WI38 (cell line): Measurements from ENCODE around the gene TMEM72.

Experiments
- H3K4me3 ChIP-seq: 2 replicates; pipeline ENCODE4 v1.5.1; 2011; ENCODE audit warnings: low read depth, mild to moderate bottlenecking, control low read depth, low read length
- CTCF ChIP-seq: IDR thresholded peaks from 2 replicates; pipeline ENCODE4 v1.5.1; 2012; ENCODE audit warnings: low read depth, mild to moderate bottlenecking, control low read depth, low read length

TMEM72 gene

GRCh38 chr10:44890696-44891563 is 20.2 kb upstream of the TMEM72 start:
- no peak overlapping the region for H3K4me3 ChIP-seq
- TF ChIP-seq CTCF, result no peak

DNA sequence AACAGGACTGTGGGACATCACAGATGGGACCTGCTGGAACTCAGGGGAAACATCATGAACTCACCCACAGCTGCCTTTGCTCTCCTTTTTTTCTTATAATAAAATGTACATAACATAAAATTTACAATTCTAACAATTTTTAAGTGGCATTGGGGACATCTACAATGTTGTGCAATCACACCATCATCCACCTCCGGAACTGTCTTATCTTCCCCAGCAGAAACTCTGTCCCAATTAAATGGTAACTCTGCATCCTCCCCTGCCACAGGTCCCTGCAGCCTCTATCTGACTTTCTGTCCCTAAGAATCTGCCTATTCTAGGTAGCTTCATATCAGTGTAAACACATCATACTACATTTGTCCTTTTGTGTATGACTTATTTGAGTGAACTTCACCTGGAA is 19.4 kb upstream of the TMEM72 start:
- no peak overlapping the region for H3K4me3 ChIP-seq
- no peak for TF ChIP-seq CTCF

DNA sequence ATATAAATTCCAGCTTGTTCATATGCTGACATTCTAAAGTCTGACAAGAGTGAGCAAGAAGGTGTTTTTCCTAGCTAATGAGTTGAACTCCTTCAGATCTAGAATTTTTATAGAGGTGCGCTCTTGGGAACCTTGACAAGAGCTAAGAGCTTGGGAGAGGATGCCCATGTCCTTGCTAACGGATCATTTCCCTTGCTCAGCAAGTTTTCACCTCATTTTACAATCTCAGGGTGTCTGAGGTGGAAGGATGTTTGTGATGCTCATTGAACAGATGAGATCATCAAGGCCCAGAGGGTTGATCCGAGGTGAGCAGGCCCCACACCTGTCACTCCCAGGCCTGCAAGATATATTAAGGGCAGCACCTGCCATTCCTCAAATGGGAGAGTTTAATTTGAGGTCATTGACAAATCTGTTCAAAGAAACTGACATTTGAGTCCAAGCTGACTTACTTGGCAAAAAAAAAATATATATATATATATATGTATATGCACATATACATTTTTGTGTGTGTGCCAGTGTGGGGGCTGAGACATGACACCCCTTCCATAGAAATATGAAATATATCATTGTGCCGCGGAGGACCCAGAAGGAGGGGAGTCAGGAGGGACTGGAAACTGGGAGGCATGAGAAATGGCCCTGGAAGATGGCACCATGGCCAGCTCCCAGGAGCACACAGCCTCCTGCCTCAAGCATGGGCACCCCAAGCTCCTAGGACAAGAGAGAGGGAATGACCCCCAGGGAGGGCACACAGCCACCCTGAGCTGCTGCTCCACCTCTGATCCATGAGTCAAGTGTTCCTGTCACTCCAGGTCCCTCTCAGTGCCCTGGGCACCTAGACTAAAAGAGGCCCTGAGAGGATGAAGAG is 17.3 kb upstream of the TMEM72 start:
- no peak for TF ChIP-seq CTCF
- no peak overlapping the region for H3K4me3 ChIP-seq

DNA sequence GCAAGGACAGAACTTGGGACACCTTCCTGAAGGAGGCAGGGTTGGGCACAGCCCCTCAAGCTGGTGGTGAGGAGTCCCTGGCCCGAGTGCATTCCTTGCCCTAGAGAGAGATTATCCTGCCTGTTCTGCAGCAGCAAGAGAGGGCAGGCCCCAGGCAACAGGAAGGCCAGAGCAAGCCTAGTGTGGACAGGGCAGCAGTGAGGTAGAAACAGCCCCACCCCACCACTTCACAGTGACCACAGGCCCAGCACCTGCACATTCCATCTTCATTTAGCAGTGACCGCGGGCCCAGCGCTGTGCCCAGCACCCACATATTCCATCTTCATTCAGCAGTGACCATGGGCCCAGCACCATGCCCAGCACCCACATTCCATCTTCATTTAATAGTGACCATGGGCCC is 16.4 kb upstream of the TMEM72 start:
- no peak for TF ChIP-seq CTCF
- H3K4me3 ChIP-seq, result no peak overlapping the region

GRCh38 chr10:44895280-44895679 is 15.9 kb upstream of the TMEM72 start:
- H3K4me3 ChIP-seq, result no peak overlapping the region
- TF ChIP-seq CTCF, result no peak

DNA sequence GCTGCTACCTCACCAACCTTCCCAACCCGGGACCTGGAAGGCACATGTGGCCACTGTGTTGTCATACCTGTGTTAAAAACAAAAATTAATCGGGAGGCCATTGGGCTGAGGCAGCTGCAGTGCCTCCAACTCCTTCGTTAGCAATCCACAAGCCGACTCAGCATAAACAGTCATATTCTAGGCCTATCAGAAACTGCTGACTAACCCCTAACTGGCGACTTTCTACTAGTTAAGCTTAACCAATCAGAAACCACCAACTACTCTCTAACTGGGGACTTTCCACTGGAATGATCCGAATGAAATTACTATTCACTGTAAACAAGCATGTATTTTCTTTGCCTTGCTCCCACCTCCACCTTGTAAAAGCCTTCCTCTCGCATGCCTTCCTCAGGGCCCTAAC is 14.1 kb upstream of the TMEM72 start:
- TF ChIP-seq CTCF, result no peak

GRCh38 chr10:44898665-44899064 is 12.5 kb upstream of the TMEM72 start:
- no peak for TF ChIP-seq CTCF
- no peak overlapping the region for H3K4me3 ChIP-seq

More for the DNA sequence above, 14.1 kb upstream of the TMEM72 start:
- no peak overlapping the region for H3K4me3 ChIP-seq
